Stomach smooth muscle (tissue), 2 donors: ENCODE data around the gene CNGA3.

ENCODE experiments used
- H3K27ac ChIP-seq: one replicate; pipeline ENCODE4 v1.7.0; 2013; ENCODE audit warnings: mild to moderate bottlenecking, low read length, inconsistent platforms
- H3K27me3 ChIP-seq, 2 donors: one replicate each; pipeline ENCODE4 v1.7.0; 2013; ENCODE audit warnings: low read length in 2 of 2; ENCODE audit not compliant: insufficient read depth in 2 of 2, control insufficient read depth in 1 of 2
- H3K36me3 ChIP-seq, 2 donors: one replicate each; pipeline ENCODE4 v1.7.0; 2013; ENCODE audit warnings: low read length in 2 of 2; ENCODE audit not compliant: control insufficient read depth in 2 of 2, insufficient read depth in 2 of 2
- H3K4me1 ChIP-seq: one replicate; pipeline ENCODE4 v1.7.0; 2013; ENCODE audit warnings: low read length; ENCODE audit not compliant: control insufficient read depth, insufficient read depth
- H3K4me3 ChIP-seq, 2 donors: one replicate each; pipeline ENCODE4 v1.7.0; 2013; ENCODE audit warnings: low read length in 2 of 2
- H3K9ac ChIP-seq, 2 donors: one replicate each; pipeline ENCODE4 v1.7.0; 2013; ENCODE audit warnings: low read length in 2 of 2, mild to moderate bottlenecking in 1 of 2
- H3K9me3 ChIP-seq, 2 donors: one replicate each; pipeline ENCODE4 v1.7.0; 2013; ENCODE audit warnings: low read length in 2 of 2; ENCODE audit not compliant: control insufficient read depth in 2 of 2
- donor health status: healthy.
- donor health status: Pancreatic carcinoma.

The CNGA3 gene

DNA sequence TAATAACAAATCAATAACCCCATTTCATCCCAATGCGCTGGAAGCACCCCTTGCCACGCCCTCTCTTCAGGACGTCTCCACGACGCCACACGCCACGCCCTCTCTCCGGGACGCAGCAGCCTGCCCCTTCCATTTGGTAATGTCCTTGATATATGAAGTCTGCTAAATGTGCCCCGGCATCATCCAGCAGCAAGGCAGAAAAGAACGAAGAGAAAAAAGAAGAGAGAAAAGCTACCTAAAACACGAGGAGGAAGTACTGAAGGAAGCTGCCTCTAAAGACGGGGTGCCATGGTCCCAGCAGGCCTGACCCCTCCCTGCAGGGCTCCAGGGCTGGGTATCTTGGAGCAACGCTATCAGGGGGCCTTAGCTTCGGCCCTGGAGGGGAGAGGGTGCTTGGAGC is 41.8 kb downstream of the CNGA3 start:
- no peaks in the 10 kb centered on the region for H3K9me3 ChIP-seq
- H3K27me3 ChIP-seq: no peaks in the 10 kb centered on the region
- H3K9ac ChIP-seq: no peak overlapping the region
- peaks cover 2% of the 10 kb centered on the region for H3K4me1 ChIP-seq
- H3K36me3 ChIP-seq: no peaks in the 10 kb centered on the region
- H3K4me3 ChIP-seq: no peak overlapping the region
- no peak overlapping the region for H3K27ac ChIP-seq

DNA sequence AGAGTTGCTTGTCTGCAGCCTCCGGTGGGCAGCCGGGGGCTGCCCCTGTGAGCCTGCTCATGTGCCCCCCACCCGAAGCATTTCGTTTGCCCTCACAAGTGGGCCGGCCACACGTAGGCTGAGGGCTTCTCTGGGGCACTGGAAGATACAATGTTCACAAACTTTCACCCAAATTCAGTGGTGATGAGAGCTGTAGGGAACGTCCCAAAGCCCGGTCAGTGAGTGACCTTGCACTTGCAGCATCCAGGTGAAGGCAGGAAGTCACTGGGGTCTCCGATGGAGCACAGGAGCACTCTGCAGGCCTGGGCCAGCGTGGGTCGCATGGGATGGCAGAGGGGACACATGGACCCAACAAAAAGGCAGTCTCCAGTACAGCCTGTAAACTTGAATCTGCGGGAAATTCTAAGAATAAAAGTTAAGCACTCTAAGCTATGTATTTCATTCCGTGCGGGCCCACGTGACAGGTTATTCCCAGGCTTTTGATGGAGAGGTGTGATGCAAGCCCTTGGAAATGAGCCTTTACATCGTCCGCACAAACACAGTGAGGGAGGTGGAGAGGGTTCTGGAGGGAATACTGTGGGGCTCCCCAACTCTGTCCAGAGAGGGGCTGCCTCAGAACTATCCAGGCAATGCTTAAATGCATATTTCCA is 42.5 kb downstream of the CNGA3 start:
- H3K27me3 ChIP-seq: no peaks in the 10 kb centered on the region
- no peak overlapping the region for H3K4me3 ChIP-seq
- no peak overlapping the region for H3K9ac ChIP-seq
- no peaks in the 10 kb centered on the region for H3K36me3 ChIP-seq
- H3K4me1 ChIP-seq: peaks cover 2% of the 10 kb centered on the region
- no peaks in the 10 kb centered on the region for H3K9me3 ChIP-seq
- H3K27ac ChIP-seq: no peak overlapping the region

DNA sequence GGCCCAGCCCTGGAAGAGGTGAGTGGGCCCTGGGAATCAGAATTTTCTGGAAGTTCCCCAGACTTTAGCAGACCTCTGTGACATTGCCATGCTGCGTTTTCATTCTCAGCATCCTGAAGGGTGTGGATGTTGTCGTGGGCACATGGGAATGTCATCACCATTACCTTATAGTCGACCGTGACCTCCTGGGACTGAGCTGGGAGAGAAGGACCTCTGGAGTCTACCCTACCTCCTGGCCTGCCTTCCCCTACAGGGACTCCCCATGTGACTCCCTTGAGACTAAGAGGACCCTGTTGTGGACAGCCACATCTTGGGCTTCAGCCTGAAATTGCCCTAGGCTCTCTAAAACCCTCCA is 43.0 kb downstream of the CNGA3 start:
- Histone ChIP-seq H3K9me3 (no peaks in the 10 kb centered on the region), H3K4me1 (peaks cover 2% of the 10 kb centered on the region), H3K27ac (no peak overlapping the region), H3K36me3 (no peaks in the 10 kb centered on the region), H3K9ac (no peak overlapping the region), H3K4me3 (no peak overlapping the region), H3K27me3 (no peaks in the 10 kb centered on the region)

DNA sequence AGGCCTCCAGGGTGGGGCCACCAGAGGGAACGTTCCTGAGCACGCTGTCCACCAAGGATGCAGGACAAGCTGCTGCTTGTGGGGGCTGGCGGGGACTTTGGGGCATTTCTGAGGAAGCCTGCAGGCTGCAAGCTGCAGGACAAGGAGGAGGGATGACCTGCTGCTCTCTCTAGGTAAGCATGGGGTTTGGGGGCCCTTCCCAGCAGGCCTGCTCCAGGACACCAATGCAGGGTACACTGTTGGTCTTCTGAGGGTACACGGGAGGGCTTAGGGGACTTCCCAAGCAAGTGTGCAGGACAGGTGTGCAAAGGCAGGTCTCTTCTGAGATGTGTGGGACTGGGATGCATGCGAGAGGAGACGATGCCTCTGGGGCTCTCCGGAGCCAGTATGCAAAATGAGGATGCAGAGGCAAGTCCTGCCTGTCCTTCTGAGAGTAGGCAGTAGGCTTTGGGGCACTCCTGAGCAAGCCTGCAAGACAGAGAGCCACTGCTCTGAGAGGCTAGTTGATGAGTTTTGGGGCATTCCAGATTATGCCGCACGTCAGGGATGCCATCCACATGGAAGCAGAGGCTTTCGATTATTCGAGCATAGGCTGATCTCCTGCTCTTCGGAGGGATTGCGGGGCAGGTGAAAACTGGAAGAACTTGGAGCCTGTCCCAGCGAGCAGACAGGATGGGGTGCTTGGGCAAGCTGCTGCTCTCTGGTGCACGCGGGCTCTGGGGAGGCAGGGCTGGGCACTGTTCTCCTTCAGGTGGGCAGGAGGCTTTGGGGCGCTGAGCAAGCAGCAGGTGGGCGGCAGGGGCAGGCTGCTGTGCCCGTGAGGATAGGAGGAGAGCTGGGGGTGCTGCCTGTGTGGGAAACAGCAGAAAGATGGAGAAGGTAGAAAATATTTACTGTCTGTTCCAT is 44.6 kb downstream of the CNGA3 start:
- H3K9ac ChIP-seq: no peak overlapping the region

DNA sequence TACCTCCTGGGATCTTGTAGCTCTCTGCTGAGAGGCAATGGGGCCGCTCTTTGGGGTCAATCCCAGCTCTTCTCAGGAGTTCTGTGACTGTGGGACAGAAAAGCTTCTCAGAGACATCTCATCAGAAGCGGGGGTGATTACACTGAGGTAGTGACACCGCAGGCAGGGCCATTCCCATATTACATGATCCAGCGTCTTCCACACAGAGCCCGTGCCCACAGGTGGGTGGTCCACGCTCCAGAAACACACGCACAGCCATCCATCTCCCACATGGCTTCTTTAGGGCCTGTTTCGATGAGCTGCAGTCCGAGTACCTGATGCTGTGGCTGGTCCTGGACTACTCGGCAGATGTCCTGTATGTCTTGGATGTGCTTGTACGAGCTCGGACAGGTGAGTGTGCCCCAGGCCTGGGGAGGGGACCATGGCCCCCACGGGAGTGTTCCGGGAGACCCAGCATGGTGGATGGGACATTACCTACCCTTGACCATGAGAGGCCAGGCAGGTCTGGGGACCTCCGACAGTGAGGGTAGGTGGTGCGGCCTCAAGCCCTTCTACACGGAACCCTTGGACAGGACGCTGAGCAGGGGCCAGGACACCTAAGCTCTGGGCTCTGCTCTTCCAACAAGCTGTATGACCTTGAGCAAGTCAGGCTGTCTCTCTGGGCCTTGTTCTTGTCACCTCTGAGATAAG is 45.5 kb downstream of the CNGA3 start:
- H3K36me3 ChIP-seq: no peaks in the 10 kb centered on the region
- H3K27ac ChIP-seq: no peak overlapping the region
- no peaks in the 10 kb centered on the region for H3K9me3 ChIP-seq
- no peak overlapping the region for H3K9ac ChIP-seq
- H3K4me1 ChIP-seq: no peaks in the 10 kb centered on the region
- no peak overlapping the region for H3K4me3 ChIP-seq
- H3K27me3 ChIP-seq: peaks cover 0 to 2% of the 10 kb centered on the region in 2 donors

More for the DNA sequence above, 44.6 kb downstream of the CNGA3 start:
- Histone ChIP-seq H3K36me3 (no peaks in the 10 kb centered on the region), H3K27ac (no peak overlapping the region), H3K9me3 (no peaks in the 10 kb centered on the region), H3K4me1 (no peaks in the 10 kb centered on the region), H3K4me3 (no peak overlapping the region), H3K27me3 (peaks cover 0 to 2% of the 10 kb centered on the region in 2 donors)

DNA sequence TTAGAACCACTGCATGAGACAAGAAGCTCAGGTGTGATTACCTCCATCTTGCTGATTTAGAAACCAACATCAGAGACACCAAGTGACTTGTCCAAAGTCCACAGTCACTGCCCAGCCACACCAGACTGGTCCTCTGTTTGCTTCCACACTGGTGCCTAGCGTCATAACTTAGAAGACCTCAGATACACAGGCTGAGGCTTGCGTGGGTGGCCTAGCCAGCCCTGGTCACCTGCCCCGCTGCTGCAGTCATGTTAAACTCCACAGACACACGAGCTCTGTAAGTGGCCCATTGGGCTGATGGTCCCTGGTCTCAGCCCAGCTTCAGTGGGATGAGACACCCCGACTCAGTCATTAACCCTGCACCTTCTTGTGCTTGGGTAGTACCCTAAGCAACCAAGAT is 47.1 kb downstream of the CNGA3 start:
- H3K9ac ChIP-seq: no peak overlapping the region
- no peak overlapping the region for H3K27ac ChIP-seq
- H3K36me3 ChIP-seq: no peaks in the 10 kb centered on the region
- H3K27me3 ChIP-seq: peaks cover 0 to 2% of the 10 kb centered on the region in 2 donors
- H3K4me1 ChIP-seq: no peaks in the 10 kb centered on the region
- H3K4me3 ChIP-seq: no peak overlapping the region
- H3K9me3 ChIP-seq: no peaks in the 10 kb centered on the region

DNA sequence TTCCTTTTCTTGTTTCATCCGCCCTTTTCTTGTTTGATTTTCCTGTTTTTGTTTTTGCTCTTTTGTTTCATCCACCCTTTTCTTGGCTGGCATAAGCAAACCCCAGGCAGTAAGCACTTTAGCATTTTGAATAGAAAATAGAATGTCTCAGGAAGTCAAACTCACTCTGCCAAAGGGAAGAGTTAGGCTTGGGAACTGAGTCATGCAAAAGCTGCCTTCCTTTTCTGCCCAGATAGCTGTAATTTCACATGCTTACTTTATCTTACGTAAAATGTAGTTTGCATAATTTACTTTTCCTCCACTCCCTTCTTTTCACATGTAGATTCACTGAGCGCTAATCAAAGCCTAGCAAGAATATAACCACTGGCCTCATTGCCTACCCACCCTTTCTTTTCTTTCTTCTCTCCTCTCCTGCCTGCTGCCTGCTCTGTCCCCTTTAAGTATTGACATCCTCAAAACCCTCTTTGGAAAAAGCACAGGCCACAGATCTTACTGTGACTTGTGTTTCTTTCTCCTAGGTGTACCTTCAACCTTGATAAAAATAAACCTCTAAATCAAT is 48.4 kb downstream of the CNGA3 start:
- Histone ChIP-seq H3K9me3 (no peaks in the 10 kb centered on the region), H3K27me3 (peaks cover 0 to 2% of the 10 kb centered on the region in 2 donors), H3K36me3 (no peaks in the 10 kb centered on the region), H3K9ac (no peak overlapping the region), H3K4me1 (no peaks in the 10 kb centered on the region), H3K27ac (no peak overlapping the region), H3K4me3 (no peak overlapping the region)

DNA sequence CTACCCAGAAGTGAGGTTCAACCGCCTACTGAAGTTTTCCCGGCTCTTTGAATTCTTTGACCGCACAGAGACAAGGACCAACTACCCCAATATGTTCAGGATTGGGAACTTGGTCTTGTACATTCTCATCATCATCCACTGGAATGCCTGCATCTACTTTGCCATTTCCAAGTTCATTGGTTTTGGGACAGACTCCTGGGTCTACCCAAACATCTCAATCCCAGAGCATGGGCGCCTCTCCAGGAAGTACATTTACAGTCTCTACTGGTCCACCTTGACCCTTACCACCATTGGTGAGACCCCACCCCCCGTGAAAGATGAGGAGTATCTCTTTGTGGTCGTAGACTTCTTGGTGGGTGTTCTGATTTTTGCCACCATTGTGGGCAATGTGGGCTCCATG is 49.7 kb downstream of the CNGA3 start:
- H3K27ac ChIP-seq: no peak overlapping the region
- no peak overlapping the region for H3K4me3 ChIP-seq
- no peaks in the 10 kb centered on the region for H3K9me3 ChIP-seq
- no peak overlapping the region for H3K9ac ChIP-seq
- H3K27me3 ChIP-seq: peaks cover 0 to 2% of the 10 kb centered on the region in 2 donors
- no peaks in the 10 kb centered on the region for H3K36me3 ChIP-seq
- H3K4me1 ChIP-seq: no peaks in the 10 kb centered on the region

DNA sequence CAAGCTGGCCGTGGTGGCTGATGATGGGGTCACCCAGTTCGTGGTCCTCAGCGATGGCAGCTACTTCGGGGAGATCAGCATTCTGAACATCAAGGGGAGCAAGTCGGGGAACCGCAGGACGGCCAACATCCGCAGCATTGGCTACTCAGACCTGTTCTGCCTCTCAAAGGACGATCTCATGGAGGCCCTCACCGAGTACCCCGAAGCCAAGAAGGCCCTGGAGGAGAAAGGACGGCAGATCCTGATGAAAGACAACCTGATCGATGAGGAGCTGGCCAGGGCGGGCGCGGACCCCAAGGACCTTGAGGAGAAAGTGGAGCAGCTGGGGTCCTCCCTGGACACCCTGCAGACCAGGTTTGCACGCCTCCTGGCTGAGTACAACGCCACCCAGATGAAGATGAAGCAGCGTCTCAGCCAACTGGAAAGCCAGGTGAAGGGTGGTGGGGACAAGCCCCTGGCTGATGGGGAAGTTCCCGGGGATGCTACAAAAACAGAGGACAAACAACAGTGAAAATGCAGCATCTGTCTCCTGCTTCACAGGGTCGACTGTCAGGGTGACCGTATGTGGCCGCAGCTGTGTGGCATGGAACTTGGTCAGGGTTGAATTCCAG is 50.6 kb downstream of the CNGA3 start:
- peaks cover 0 to 2% of the 10 kb centered on the region in 2 donors for H3K27me3 ChIP-seq
- no peak overlapping the region for H3K27ac ChIP-seq
- H3K36me3 ChIP-seq: no peaks in the 10 kb centered on the region
- H3K4me3 ChIP-seq: no peak overlapping the region
- no peaks in the 10 kb centered on the region for H3K4me1 ChIP-seq
- no peak overlapping the region for H3K9ac ChIP-seq
- no peaks in the 10 kb centered on the region for H3K9me3 ChIP-seq

DNA sequence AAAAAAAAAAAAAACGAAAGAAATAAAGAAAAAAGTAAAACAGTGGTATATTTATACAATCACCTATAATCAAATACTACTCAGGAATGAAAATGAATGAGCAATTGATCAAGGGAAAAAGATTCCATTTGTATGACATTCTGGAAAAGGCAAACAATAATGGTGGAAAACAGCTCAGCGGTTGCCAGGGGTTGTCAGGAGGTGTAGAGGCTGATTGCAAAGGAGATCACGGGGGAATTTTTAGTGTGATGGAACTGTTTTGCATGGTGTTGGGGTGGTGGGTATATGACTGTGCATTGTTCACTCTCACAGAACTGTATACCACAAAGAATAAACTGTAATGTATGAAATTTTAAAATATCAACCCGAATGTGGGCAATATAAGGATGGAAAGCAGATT is 52.9 kb downstream of the CNGA3 start:
- Histone ChIP-seq H3K9ac (no peak overlapping the region), H3K4me1 (no peaks in the 10 kb centered on the region), H3K9me3 (no peaks in the 10 kb centered on the region), H3K36me3 (no peaks in the 10 kb centered on the region), H3K27me3 (peaks cover 0 to 2% of the 10 kb centered on the region in 2 donors), H3K27ac (no peak overlapping the region), H3K4me3 (no peak overlapping the region)
